NCI-H2227 treated with DMSO at 0.1 percent for 48 hours (cell line): Measurements from ENCODE around the gene FAM50B.
A peak's percentile ranks its signal among the peaks of the same experiment; 100 is the strongest.

Experiments used
- DNase-seq: peaks from one replicate; lab custom pipeline; 2025; lab: John Stamatoyannopoulos, UW

FAM50B gene

GRCh38 chr6:3848925-3849605 lies at the start of gene FAM50B:
TSS of gene FAM50B (plus strand) at chr6:3849373. CDS start at chr6:3849812, 439 bp downstream.
- peak; percentile 87 for DNase-seq

GRCh38 chr6:3799719-3800118 lies 49.5 kb upstream of the FAM50B start:
- no peak for DNase-seq

GRCh38 chr6:3800850-3801591 lies 48.2 kb upstream of the FAM50B start:
- DNase-seq: peak; percentile 22

GRCh38 chr6:3801960-3802359 lies 47.2 kb upstream of the FAM50B start:
- no peak for DNase-seq

- DNase-seq: no peak
Measured at GRCh38 chr6:3803627-3804468, 45.3 kb upstream of the FAM50B start.

- DNase-seq: no peak
Measured at GRCh38 chr6:3804964-3805363, 44.2 kb upstream of the FAM50B start.

GRCh38 chr6:3805448-3806123 lies 43.6 kb upstream of the FAM50B start:
- no peak for DNase-seq

GRCh38 chr6:3806169-3806922 lies 42.8 kb upstream of the FAM50B start:
- no peak for DNase-seq

GRCh38 chr6:3808199-3808598 lies 41.0 kb upstream of the FAM50B start:
- DNase-seq: no peak

- no peak for DNase-seq
Measured at GRCh38 chr6:3808759-3809514, 40.2 kb upstream of the FAM50B start.

GRCh38 chr6:3809515-3809891 lies 39.7 kb upstream of the FAM50B start:
- no peak for DNase-seq

- DNase-seq: no peak
Measured at GRCh38 chr6:3809982-3810381, 39.2 kb upstream of the FAM50B start.

- DNase-seq: no peak
Measured at GRCh38 chr6:3811191-3811590, 38.0 kb upstream of the FAM50B start.

- DNase-seq: no peak
Measured at GRCh38 chr6:3812596-3812995, 36.6 kb upstream of the FAM50B start.

GRCh38 chr6:3813150-3813780 lies 35.9 kb upstream of the FAM50B start:
- DNase-seq: no peak

- no peak for DNase-seq
Measured at GRCh38 chr6:3813918-3814317, 35.3 kb upstream of the FAM50B start.

GRCh38 chr6:3814539-3814938 lies 34.6 kb upstream of the FAM50B start:
- DNase-seq: no peak

GRCh38 chr6:3816251-3816650 lies 32.9 kb upstream of the FAM50B start:
- no peak for DNase-seq

GRCh38 chr6:3819161-3820110 lies 29.7 kb upstream of the FAM50B start:
- DNase-seq: no peak
